ENCODE measurements around the gene EXOC4.

- no peak for TF ChIP-seq POLR2A (IDR thresholded peaks at IDR 0.05)
- no peak for TF ChIP-seq POLR2AphosphoS5 (IDR thresholded peaks at IDR 0.05)
- no peak for TF ChIP-seq CTCF (IDR thresholded peaks at IDR 0.05)
- no peak for TF ChIP-seq EP300 (IDR thresholded peaks at IDR 0.05)
These were observed 600.9 kb downstream of the EXOC4 start for GRCh38 chr7:133853706-133854276.

Data from sigmoid colon (tissue), 4 donors.